Measurements from ENCODE around the gene TXNRD2.

Gene TXNRD2

GRCh38 chr22:19871845-19872778, 69.5 kb downstream of the TXNRD2 start:
- TF ChIP-seq POLR2AphosphoS5 (IDR thresholded peaks at IDR 0.05; ENCODE audit: low read depth, low read length) = no peak
- no peak for TF ChIP-seq REST (IDR thresholded peaks at IDR 0.05; ENCODE audit: insufficient read depth in 1 of 2, low read depth in 2 of 2, low read length in 2 of 2)
- no peak for TF ChIP-seq FOXP2 (optimal IDR thresholded peaks at IDR 0.05; ENCODE audit: borderline replicate concordance, extremely low read depth, extremely low read length, insufficient read depth)
- TF ChIP-seq TAF1 (IDR thresholded peaks at IDR 0.05; ENCODE audit: borderline replicate concordance, insufficient read depth, low read length) = no peak
- no peak for TF ChIP-seq SIN3A (IDR thresholded peaks at IDR 0.05; ENCODE audit: borderline replicate concordance, insufficient read depth, low read length)

- TF ChIP-seq POLR2AphosphoS5 (IDR thresholded peaks at IDR 0.05; ENCODE audit: low read depth, low read length) (no peak), TAF1 (IDR thresholded peaks at IDR 0.05; ENCODE audit: borderline replicate concordance, insufficient read depth, low read length) (no peak), REST (IDR thresholded peaks at IDR 0.05; ENCODE audit: insufficient read depth in 1 of 2, low read depth in 2 of 2, low read length in 2 of 2) (no peak), SIN3A (IDR thresholded peaks at IDR 0.05; ENCODE audit: borderline replicate concordance, insufficient read depth, low read length) (no peak), FOXP2 (optimal IDR thresholded peaks at IDR 0.05; ENCODE audit: borderline replicate concordance, extremely low read depth, extremely low read length, insufficient read depth) (no peak)
These were observed 70.4 kb downstream of the TXNRD2 start for GRCh38 chr22:19871023-19871844.

GRCh38 chr22:19870153-19871022, 71.2 kb downstream of the TXNRD2 start:
- TF ChIP-seq SIN3A (IDR thresholded peaks at IDR 0.05; ENCODE audit: borderline replicate concordance, insufficient read depth, low read length) (no peak), TAF1 (IDR thresholded peaks at IDR 0.05; ENCODE audit: borderline replicate concordance, insufficient read depth, low read length) (no peak), REST (IDR thresholded peaks at IDR 0.05; ENCODE audit: insufficient read depth in 1 of 2, low read depth in 2 of 2, low read length in 2 of 2) (no peak), FOXP2 (optimal IDR thresholded peaks at IDR 0.05; ENCODE audit: borderline replicate concordance, extremely low read depth, extremely low read length, insufficient read depth) (no peak), POLR2AphosphoS5 (IDR thresholded peaks at IDR 0.05; ENCODE audit: low read depth, low read length) (no peak)

GRCh38 chr22:19869497-19870152, 72.0 kb downstream of the TXNRD2 start:
- no peak for TF ChIP-seq FOXP2 (optimal IDR thresholded peaks at IDR 0.05; ENCODE audit: borderline replicate concordance, extremely low read depth, extremely low read length, insufficient read depth)
- TF ChIP-seq POLR2AphosphoS5 (IDR thresholded peaks at IDR 0.05; ENCODE audit: low read depth, low read length) = no peak
- no peak for TF ChIP-seq SIN3A (IDR thresholded peaks at IDR 0.05; ENCODE audit: borderline replicate concordance, insufficient read depth, low read length)
- TF ChIP-seq REST (IDR thresholded peaks at IDR 0.05; ENCODE audit: insufficient read depth in 1 of 2, low read depth in 2 of 2, low read length in 2 of 2) = no peak
- no peak for TF ChIP-seq TAF1 (IDR thresholded peaks at IDR 0.05; ENCODE audit: borderline replicate concordance, insufficient read depth, low read length)
